GM18520 (cell line): ENCODE data around the gene SLC36A3.
A peak's percentile ranks its signal among the peaks of the same experiment; 100 is the strongest.
"Not testable (repeated sequence)": the region's sequence is repeated elsewhere in the genome, so short reads cannot be mapped to it uniquely, and the experiment has no call there.

Experiments used
- ATAC-seq: cut with Tn5 transposase; IDR thresholded peaks from one replicate; pipeline ENCODE4 v1.9.1; 2021; ENCODE audit not compliant: unreplicated experiment

SLC36A3 gene

DNA sequence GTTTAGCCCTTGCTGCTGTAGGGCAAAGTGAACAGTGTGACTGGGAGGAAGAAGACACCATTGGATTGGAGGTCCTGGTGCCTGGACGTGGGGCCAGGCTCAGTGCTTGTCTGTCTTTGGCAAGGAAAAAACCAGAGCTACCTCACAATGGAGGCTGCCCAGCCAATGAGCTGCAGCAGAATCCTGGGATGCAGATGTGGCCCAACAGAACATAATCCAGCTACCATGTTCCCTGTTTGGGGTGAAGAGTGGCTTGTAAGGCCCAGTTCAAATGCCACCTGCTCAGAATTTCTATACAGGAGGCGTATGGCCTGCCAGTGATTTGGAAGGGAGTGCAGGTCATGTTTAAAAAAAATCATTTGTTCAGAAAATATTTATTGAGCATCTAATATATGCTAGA, at the start of gene SLC36A3:
Gene SLC36A3 (minus strand): TSS at position 101 of the 400 bp plus-strand sequence. CDS start 412 bp downstream, outside the sequence.
- no peak for ATAC-seq

DNA sequence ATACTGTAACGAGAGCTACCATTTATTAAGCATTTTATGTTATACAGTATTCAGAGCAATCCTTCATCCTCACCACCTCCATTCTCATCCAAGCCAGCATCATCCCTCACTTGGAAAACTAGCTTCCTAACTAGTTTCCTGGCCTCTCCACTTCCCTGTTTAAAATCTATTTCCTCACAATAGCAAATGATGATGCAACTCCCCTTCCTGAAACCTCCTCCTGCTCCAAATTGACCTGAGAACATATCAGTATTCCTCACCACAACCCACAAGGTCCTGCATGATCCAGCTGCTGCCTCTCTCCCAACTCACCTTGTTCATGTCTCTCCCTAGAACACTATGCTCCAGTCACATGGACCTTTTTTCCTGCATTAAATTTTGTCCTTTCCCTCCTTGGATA, 48.1 kb upstream of the SLC36A3 start:
- no peak for ATAC-seq

DNA sequence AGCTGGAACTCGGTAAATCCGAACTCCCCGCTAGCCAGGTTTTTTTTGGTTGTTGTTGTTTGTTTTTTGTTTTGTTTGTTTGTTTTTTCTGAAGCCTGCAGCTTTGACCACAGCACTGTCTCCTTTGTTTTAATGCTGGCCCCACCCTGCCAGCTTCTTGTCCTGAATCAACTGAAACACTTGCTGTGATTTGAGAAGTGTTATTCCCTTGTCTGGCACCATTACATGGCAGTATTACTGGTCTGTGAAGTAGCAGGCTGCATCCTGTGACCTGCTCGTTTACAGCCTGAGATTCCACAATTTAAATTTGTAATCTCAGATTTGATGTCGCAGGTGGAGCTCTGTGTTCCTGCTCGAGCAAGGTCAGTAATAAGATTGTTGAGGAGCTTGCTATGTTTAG, 45.2 kb upstream of the SLC36A3 start:
- ATAC-seq, result no peak

DNA sequence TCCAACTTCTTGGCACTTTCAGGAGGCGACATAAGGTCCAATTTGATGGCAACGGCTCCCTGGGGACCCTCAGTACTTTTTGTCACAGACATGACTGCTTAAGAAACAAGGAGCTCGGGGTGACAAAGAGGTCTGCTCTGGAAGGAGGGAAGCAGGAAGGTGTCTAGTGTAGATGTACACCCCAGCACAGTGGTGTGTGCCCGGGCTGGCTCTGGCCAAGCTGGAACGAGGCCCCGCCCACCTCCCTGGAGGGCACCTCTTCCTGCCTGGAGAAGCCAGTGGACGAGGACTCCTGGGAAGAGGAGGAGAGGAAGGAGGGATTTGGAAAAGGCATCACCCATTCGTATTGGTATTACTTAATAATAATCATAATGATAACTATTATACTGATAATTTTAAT, 43.8 kb upstream of the SLC36A3 start, which contains the start of gene SLC36A2:
Gene SLC36A2 (minus strand): TSS at position 191 of the 400 bp plus-strand sequence. CDS start 99 bp downstream, at position 92.
- no peak for ATAC-seq

DNA sequence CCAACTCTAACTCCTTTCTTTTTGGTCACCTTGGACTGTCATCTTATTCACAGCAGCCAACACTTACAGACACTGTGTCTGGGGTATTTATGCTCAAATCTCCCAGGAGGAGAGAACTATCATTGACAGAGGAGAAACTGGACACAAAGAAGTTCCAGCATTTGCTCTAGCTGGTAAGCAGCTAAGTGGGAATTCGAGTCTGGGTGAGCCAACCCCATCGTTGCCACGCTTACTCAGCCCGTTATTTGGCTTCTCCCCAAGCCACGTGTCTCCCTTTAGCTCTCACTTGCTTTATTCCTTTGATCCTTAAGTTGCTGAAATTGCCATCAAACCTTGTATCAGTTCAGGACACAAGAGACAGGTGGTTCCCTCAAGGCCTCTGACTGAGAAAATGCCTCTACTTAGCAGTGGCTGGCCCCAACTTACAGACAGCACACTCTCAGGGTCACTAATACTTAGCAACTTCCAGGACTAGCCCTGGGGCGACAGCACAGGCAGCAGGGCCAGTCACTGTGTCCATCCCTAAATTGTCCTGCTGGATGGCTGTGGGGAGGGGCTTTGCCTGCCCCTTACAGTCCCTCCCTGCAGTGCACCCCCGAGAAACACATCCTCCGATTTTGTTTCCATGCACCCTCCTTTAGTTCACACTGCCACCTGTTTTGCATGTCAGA, 42.4 kb upstream of the SLC36A3 start:
- ATAC-seq, result no peak

DNA sequence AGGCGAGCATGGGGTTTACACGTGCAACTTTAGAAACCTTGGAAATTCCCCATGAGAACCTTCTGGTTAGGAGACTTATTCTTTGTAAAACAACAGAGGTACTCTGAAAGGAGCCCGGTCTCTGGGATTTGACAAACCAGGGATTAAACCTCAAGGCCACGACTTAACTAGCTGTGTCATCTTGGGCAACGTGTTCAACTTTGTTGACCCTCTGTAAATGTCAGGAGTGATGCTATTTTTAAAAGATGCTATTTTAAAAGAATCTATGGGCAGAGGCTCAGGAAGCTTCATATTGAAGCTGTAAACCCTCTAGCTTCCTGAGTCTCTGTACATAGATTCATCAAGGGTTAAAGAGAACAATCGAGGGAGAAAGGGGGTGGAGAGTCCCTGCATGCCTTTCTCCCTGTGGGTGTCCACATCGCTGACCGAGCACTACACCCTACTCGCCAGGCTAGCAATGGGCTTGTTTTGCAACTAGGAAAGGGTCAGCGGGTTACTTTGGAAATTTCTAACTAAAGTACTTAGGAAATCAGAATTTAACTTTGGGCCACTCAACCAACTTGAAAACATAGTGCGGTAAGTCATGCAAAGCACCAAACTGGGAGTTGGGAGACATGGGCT, 41.7 kb upstream of the SLC36A3 start:
- ATAC-seq, result no peak

DNA sequence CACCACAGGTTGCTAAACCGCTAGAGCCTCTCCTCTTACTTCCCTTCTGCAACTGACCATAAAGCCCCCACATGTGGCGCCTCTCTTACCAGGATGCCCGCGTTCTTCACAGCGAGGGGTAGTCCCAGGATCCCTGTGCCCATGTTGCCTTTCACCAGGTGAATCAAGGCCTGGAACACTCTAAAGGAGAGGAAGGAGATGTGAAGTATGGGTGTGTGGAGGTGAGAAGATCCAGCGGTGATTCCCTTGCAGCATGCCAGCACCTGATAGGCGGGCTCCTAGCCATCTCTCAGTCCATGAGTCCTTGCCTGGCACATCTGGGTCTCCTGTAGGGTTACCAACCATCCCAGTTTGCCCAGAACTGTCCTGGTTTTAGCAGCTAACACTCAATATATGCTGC, 40.5 kb upstream of the SLC36A3 start:
- no peak for ATAC-seq

DNA sequence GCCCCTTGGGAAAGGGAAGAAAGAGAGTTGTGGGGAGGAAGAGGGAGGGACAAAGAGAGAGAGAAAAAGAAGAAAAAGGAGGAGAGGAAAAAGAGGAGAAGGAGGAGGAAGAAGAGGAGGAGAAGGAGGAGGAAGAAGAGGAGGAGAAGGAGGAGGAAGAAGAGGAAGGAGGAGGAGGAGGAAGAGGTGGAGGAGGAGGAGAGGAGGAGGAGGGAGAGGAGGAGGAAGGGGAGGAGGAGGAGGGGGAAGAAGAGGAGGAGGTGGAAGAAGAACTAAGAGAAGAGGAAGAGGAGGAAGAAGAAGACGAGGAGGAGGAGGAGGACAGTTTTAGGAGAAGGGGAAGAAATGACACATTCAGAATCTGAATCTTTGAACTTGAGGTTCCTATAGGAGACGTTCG, 36.4 kb upstream of the SLC36A3 start:
- ATAC-seq, result no peak

DNA sequence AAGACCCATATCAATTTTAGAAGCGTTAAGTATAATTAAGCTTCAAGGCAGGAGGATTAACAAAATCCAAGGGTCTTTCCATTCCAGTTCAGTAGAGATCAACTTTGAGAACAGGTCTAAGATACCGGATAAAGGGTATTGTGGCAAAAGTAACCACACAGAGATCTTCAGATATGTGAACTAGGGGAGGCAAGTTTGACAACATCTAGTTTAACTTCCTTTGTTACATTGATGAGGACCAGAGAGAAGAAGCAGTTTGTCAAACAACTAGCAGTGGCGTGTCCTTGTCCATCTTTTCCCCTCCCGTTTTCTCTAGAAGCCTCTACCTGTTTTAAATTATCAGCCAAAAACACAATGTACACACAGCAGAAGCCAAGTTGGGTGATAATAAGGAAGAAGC, 35.2 kb upstream of the SLC36A3 start:
- ATAC-seq, result no peak

DNA sequence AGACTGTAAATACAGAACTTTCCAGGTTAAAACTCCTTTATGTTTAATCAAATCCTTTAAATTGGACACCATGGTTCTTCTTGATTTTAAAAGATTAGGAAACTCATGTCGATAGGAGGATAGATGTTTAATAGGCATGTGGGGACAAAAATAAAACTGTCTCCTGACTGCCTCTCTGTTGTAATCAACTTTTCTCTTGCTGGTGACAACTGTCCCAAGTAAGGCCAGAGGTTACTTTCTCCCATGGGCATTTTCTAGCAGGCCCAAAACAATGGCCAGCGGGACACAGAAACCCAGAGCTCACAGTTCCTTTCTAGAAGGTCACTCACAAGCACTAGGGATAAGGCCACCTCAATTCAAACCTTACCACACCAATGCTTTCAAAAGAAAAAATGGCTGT, 29.3 kb upstream of the SLC36A3 start:
- ATAC-seq, result no peak

DNA sequence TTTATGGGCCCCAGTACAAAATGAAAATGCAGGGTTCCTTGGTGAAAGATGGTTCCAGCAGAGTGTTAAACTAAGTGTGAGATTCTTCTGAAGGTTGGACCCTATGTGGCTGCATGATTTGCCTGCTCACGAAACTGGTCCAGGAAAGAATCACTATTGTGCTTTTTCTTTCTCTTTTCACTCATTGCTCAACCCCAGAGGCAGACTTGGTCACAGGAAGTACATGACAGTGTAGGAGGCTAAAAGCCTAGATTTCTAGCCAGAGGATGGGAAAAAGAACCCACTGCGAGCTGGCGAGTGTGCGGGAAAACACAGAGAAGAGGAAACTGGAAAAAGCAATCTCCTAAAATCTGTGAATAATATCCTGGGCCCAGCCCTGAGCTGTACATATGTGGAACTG, 25.2 kb upstream of the SLC36A3 start:
- ATAC-seq, result no peak

DNA sequence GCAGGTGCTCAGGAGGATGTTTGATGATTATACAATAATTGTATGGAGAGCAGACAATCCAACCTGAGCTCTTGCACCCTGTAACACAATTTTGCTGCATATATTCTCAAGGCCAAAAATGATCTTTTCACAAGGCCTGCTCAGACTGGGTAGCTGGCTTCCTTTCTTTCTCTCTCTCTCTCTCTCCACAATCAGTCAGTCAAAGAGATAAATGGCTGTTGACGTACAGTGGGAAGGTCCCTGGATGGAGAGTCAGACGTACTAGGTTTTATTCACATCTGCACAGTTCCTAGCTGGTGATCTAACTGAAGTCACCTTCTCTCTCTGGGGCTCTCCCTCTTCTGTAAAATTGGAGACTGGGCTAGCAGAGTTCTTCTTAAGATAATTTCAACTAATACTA, 24.0 kb upstream of the SLC36A3 start:
- ATAC-seq, result no peak

DNA sequence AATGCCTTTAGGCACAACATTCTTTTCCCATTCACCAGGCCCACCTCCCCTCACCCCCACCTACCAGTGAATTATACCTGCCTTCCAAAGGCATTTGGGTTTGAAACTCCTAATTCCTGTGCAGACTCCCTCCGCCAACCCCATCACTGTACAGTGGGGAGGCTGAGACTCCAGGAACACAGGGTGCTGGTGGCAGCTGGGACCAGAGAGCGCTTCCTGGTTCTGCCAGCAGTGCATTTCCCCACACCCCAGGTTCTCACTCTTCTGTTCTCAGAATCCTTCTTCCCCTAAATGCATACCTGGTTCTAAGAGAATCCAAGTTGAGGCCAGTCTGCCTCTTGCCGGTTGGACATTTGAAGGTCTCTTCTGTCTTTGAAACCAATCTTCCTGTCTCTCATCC, 22.7 kb upstream of the SLC36A3 start:
- ATAC-seq, result no peak

DNA sequence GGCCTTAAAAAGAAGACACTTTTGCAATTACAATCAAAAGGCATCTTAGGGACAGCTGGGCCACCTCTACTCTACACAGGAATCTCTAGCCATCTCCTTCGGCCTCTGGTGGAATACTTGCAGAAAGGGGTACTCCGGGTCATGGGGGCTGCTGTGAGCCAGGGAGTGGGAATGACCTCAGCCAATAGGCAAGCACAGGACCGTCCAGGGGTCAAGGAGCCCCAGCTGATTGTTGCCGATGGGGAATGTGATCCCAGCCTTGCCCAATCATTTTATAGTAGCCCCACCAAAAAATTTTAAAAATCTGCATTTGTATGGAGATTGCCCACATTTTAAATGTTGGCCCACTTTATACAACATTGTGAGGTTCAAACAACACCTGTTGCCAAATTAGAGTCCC, 16.9 kb upstream of the SLC36A3 start:
- ATAC-seq, result no peak

DNA sequence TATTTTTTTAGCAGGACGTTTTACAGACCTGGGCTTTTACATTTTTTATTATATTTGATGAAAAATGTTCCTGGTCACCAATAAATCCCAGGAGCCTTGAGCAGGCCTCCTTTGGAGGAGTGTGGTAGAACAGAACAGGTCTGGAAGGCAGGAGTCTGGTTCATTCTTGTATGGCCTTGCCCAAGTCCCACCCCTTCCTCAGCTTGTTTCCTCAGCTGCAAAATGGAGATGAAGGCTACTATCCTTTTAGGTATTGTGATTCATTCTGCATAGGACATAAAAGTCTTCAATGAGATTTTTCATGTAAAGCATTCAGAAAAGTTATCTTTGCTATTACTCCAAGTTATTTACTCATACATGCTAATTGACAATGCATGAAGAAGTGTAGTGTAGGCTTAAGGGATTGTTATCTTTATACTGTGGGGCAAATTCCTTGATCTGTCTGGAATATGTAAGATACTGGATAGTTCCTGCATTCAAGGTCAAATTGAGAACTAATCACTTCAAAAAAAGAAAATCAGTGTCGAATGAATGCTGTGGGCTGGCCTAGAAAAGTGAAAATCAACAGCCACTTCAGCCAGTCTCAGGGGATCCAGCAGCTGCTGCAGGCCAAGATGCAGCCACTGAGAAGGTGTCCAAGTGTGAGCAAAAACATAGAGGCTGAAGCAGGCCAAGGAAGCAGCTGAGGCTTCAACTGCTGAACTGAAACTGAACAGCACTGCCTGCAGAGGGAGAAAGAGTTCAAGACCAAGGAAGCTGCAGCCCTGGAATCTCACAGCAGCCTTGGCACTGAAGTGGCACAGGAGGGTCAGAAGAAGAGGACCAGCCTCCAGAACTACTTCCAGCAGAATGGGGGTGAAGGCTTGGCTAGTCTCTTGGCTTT, 15.5 kb upstream of the SLC36A3 start:
- peak; percentile 61 for ATAC-seq

DNA sequence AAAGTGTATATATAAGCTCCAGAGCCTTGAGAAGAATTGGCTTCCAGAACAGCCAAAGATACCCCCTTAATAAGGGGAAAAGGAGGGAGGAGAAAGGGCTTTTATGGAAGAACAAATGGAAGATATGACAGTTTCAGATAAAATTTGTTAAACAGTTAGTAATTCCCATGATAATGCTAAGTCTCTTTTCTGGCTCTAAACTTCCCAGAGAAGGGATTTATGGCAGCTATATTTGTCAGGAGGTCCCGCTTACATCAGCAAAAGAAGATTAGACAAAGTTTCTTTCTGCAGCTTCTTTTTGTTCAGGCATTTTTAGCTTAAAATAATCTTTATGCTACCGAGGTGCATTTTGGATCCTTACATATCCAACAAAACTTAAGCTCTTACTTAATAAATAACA, 14.3 kb upstream of the SLC36A3 start:
- no peak for ATAC-seq

DNA sequence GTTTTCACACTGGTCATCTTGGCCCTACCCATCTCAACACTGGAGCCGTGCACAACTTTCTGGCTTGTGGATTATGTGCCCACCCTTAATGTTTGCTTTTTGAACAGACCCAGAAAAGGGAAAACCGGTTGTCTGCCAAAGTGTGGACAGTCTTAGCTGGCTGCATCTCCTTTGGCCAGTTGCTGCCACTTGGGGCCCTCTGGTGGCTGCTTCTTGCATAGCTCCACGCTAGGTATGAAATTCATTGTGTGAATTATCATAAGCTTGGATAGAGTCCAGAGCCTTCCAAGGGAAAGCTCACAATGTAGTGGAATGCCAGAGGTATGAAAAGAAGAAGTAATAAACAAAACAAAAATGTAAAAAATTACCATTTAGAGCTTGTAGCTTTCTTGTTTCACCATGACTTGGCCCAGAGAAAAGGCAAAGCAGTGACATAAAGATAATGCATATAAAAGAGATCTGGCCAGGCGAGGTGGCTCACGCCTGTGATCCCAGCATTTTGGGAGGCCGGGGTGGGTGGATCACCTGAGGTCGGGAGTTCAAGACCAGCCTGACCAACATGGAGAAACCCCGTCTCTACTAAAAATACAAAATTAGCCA, 12.5 kb upstream of the SLC36A3 start:
- ATAC-seq, result peak; percentile 69

DNA sequence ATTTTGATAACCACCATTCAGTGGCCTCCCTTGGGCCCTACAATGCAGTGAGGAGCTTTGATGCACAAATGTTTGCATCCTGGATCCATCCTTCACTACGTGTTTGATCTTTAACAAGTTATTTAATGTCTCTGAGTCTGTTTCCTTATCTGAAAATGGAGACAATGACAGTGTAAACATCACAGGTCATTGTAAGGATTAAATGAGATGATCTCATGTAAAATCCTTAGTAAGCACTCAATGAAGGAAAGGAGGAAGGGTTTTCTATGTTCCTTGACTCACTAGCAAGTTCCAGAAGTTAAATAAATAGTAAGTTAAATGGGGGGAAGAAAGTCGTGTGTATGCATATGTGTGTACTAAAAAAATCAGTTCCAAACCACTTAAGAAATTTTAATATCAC, 9.8 kb upstream of the SLC36A3 start:
- no peak for ATAC-seq

DNA sequence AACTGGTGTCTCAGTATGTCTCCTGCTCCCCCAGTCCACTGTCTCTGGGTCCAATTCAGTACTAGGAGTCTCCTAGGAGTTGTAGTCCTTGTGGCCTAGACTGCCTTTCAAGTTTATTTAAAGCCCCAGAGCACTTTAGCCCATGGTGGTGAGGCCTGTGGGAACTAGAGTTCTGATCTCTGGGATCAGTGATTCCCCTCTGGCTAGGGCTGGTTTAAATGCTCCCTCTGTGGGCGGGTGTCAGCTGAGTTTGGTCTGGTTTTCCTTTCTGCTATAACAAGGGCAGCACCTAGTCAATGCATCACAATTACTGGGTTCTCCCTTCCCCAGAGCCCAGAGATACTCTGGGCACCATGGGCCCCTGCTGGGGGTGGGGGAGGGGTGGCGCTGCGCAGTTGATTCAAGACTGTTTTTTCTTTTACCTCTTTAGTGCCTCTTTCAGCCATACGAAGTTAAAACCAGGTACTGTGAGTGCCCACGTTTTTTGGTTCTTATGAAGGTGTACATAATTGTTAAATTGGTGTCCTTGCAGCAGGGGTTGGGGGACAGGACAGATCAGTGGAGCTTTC, 9.3 kb upstream of the SLC36A3 start:
- no peak for ATAC-seq

DNA sequence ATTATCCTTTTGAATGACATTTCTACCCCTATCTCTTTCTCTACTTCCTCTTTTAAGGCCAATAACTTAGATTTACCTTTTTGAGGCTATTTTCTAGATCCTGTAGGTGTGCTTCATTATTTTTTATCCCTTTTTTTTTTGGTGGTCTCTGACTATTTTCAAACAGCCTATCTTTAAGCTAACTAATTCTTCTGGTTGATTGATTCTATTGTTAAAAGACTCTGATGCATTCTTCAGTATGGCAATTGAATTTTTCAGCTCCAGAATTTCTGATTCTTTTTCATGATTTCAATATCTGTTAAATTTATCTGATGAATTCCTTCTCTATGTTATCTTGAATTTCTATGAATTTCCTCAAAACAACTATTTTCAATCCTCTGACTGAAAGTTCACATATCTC, 7.4 kb upstream of the SLC36A3 start:
- ATAC-seq, result no peak

DNA sequence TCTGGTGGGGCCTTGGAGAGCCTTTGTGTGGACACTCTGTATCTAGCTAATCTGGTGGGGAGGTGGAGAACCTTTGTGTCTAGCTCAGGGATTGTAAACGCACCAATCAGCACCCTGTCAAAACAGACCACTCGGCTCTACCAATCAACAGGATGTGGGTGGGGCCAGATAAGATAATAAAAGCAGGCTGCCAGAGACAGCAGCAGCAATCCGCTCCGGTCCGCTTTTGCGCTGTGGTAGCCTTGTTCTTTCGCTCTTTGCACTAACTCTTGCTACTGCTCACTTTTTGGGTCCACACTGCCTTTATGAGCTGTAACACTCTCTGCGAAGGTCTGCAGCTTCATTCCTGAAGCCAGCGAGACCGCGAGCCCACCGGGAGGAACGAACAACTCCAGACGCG, 6.3 kb upstream of the SLC36A3 start:
- ATAC-seq, result not testable (repeated sequence)
